CD14-positive monocyte (primary cell): Measurements from ENCODE around the gene TRIM59. TPM values are rescaled to one million over a fixed set of nuclear protein-coding genes. Genes with fewer than 3 reads are reported as not detected.
A peak's percentile ranks its signal among the peaks of the same experiment; 100 is the strongest.

Experiments
- DNase-seq, 3 donors: peaks; one replicate each; pipeline ENCODE4 v3.0.0-alpha.2; 2011 to 2022
- H2AFZ ChIP-seq: 2 replicates; pipeline ENCODE4 v1.6.0; 2012; ENCODE audit warnings: mild to moderate bottlenecking, low read depth, low read length, inconsistent platforms; ENCODE audit not compliant: insufficient read depth, poor library complexity, severe bottlenecking
- H3K27ac ChIP-seq, 2 donors: 1 replicate in 1 of 2; 2 replicates in 1 of 2; pipeline ENCODE4 v1.5.1; 2012 to 2013; ENCODE audit warnings: low read length in 2 of 2, control low read depth in 1 of 2, inconsistent platforms in 1 of 2, low read depth in 1 of 2, mild to moderate bottlenecking in 1 of 2
- H3K27me3 ChIP-seq, 2 donors: one replicate each; pipeline versions ENCODE4 v1.6.0 to v1.6.1; 2011 to 2013; ENCODE audit warnings: low read length in 2 of 2; ENCODE audit not compliant: control insufficient read depth in 2 of 2, insufficient read depth in 2 of 2
- H3K36me3 ChIP-seq, 2 donors: replicated peaks in 1 of 2; 1 replicate in 1 of 2; 2 replicates in 1 of 2; pipeline versions ENCODE4 v1.5.1 to v1.6.1; 2012 to 2013; ENCODE audit warnings: low read length in 2 of 2, control low read depth in 1 of 2, inconsistent platforms in 1 of 2, mild to moderate bottlenecking in 1 of 2; ENCODE audit not compliant: insufficient read depth in 2 of 2, control insufficient read depth in 1 of 2
- H3K4me1 ChIP-seq, 2 donors: 1 replicate in 1 of 2; 2 replicates in 1 of 2; pipeline versions ENCODE4 v1.5.1 to v1.6.1; 2012 to 2013; ENCODE audit warnings: low read length in 2 of 2, control low read depth in 1 of 2, inconsistent platforms in 1 of 2, mild to moderate bottlenecking in 1 of 2, moderate library complexity in 1 of 2; ENCODE audit not compliant: insufficient read depth in 2 of 2, control insufficient read depth in 1 of 2
- H3K4me2 ChIP-seq: replicated peaks from 2 replicates; pipeline ENCODE3; 2012; ENCODE audit warnings: low read length, moderate library complexity, mild to moderate bottlenecking; ENCODE audit not compliant: poor library complexity, severe bottlenecking; ENCODE audit errors: extremely low read depth
- H3K4me3 ChIP-seq, 3 experiments: fragments of 200-600 bp in 1 of 3; sonication (generic) in 1 of 3; replicated peaks in 1 of 3; 1 replicate in 2 of 3; 2 replicates in 1 of 3; pipeline ENCODE4 v1.5.1; 2011 to 2013; ENCODE audit warnings: low read length in 3 of 3, mild to moderate bottlenecking in 3 of 3, control low read depth in 2 of 3, low read depth in 2 of 3, inconsistent platforms in 1 of 3, moderate library complexity in 1 of 3
- H3K79me2 ChIP-seq: 2 replicates; pipeline ENCODE4 v1.6.0; 2012; ENCODE audit warnings: mild to moderate bottlenecking, control low read depth, inconsistent platforms, low read length, moderate library complexity; ENCODE audit not compliant: insufficient read depth
- H3K9ac ChIP-seq: 2 replicates; pipeline ENCODE4 v1.6.0; 2017; ENCODE audit warnings: low read length, mild to moderate bottlenecking; ENCODE audit not compliant: insufficient read depth, poor library complexity, severe bottlenecking
- H3K9me3 ChIP-seq, 2 donors: replicated peaks in 1 of 2; 1 replicate in 1 of 2; 2 replicates in 1 of 2; pipeline versions ENCODE4 v1.5.1 to v1.6.1; 2012 to 2013; ENCODE audit warnings: low read length in 2 of 2, control low read depth in 1 of 2; ENCODE audit not compliant: control insufficient read depth in 1 of 2, insufficient read depth in 1 of 2
- H4K20me1 ChIP-seq: 2 replicates; pipeline ENCODE4 v1.6.0; 2012; ENCODE audit warnings: mild to moderate bottlenecking, low read length, control low read depth, moderate library complexity; ENCODE audit not compliant: insufficient read depth
- H3K27ac Mint-ChIP-seq, 7 donors: one replicate each; pipeline ENCODE4 v1.8.0; 2020; ENCODE audit warnings: mild to moderate bottlenecking in 7 of 7, mixed read lengths in 7 of 7, moderate library complexity in 6 of 7, inconsistent platforms in 2 of 7
- H3K27me3 Mint-ChIP-seq, 3 donors: one replicate each; pipeline ENCODE4 v1.8.0; 2021 to 2022; ENCODE audit warnings: low read depth in 3 of 3, mild to moderate bottlenecking in 3 of 3, mixed read lengths in 3 of 3, moderate library complexity in 3 of 3, inconsistent platforms in 1 of 3
- H3K36me3 Mint-ChIP-seq, 2 donors: one replicate each; pipeline ENCODE4 v1.8.0; 2020; ENCODE audit warnings: mixed read lengths in 2 of 2, inconsistent platforms in 1 of 2, mild to moderate bottlenecking in 1 of 2
- H3K4me1 Mint-ChIP-seq: one replicate; pipeline ENCODE4 v1.8.0; 2020; ENCODE audit warnings: mild to moderate bottlenecking, mixed read lengths
- H3K4me3 Mint-ChIP-seq, 2 donors: one replicate each; pipeline ENCODE4 v1.8.0; 2020; ENCODE audit warnings: mild to moderate bottlenecking in 2 of 2, mixed read lengths in 2 of 2, moderate library complexity in 1 of 2
- H3K9me3 Mint-ChIP-seq, 7 donors: one replicate each; pipeline ENCODE4 v1.8.0; 2020 to 2022; ENCODE audit warnings: mixed read lengths in 7 of 7, mild to moderate bottlenecking in 6 of 7, moderate library complexity in 6 of 7, inconsistent platforms in 2 of 7
- WGBS: methylation state at CpG from one replicate; pipeline ENCODE4 v1.1.5; 2013; ENCODE audit warnings: missing lambda C conversion rate; ENCODE audit not compliant: insufficient coverage; 5-methylcytosine and 5-hydroxymethylcytosine counted together
- intact Hi-C, 2 donors: fragments of 100-400 bp; cut with micrococcal nuclease; formaldehyde crosslinking; loops; one replicate each; pipeline versions ENCODE4 v1.15.0 to v1.15.1; 2023
- polyA plus RNA-seq, 3 donors: library from polyadenylated mRNA; depleted of rRNA in 1 of 3; unstranded in 2 of 3; stranded (reverse) in 1 of 3; fragments of 300-500 nt in 2 of 3; fragments of >200 nt in 1 of 3; fragmentation: Illumina TruSeq in 2 of 3; gene quantifications; 1 replicate in 2 of 3; 2 replicates in 1 of 3; pipeline ENCODE4 v1.2.3, GENCODE V29; 2012 to 2021
- TF ChIP-seq, protein P1 (sequence below): fragments of 200-600 bp; IDR thresholded peaks from one replicate; pipeline ENCODE4 v1.8.0; 2022; ENCODE audit warnings: antibody characterized with exemption, mild to moderate bottlenecking

The TRIM59 gene
- polyA plus RNA-seq, 3 donors, result 2.5 to 4.2 (median 4.2) TPM

DNA sequence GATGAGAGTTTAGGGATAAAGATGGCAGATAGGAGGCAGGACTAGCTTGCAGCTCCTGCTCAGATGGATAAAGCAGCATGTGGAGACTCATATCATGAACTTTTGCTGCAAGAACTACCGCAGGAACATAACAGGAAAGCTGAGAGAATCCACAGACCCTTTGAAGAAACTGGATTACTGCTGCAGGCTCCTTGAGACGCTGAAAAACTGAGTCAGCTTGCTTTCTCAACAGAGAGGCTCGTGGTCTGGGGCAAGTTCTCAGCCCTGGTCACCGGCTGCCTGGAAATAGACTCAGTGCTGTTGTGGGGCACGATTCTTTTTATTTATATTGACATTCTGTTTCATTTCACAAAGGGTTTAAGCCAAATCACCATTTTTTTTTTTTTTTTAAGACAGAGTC, 28.8 kb upstream of the TRIM59 start:
- Mint-ChIP-seq H3K36me3 (no peaks in the 10 kb centered on the region), H3K27ac (peak overlapping the region in 1 of 7 donors; percentile 17), H3K4me3 (no peak overlapping the region), H3K4me1 (peaks cover 24% of the 10 kb centered on the region), H3K27me3 (peaks cover 0 to 1% (median 0%) of the 10 kb centered on the region in 3 donors), H3K9me3 (peaks cover 0 to 2% (median 0%) of the 10 kb centered on the region in 7 donors)
- Histone ChIP-seq H3K4me2 (no peak overlapping the region), H3K9me3 (no peaks in the 10 kb centered on the region), H4K20me1 (no peaks in the 10 kb centered on the region), H3K27ac (no peak overlapping the region), H2AFZ (no peak overlapping the region), H3K27me3 (no peaks in the 10 kb centered on the region), H3K36me3 (no peaks in the 10 kb centered on the region), H3K79me2 (no peaks in the 10 kb centered on the region), H3K9ac (no peak overlapping the region), H3K4me1 (peaks cover 6 to 10% of the 10 kb centered on the region in 2 donors), H3K4me3 (no peak overlapping the region)
- WGBS, result 41% methylated on average over 4 of the region's 5 CpGs
- intact Hi-C loops, result no loop called here
- DNase-seq, result no peak
- TF ChIP-seq, protein P1, sequence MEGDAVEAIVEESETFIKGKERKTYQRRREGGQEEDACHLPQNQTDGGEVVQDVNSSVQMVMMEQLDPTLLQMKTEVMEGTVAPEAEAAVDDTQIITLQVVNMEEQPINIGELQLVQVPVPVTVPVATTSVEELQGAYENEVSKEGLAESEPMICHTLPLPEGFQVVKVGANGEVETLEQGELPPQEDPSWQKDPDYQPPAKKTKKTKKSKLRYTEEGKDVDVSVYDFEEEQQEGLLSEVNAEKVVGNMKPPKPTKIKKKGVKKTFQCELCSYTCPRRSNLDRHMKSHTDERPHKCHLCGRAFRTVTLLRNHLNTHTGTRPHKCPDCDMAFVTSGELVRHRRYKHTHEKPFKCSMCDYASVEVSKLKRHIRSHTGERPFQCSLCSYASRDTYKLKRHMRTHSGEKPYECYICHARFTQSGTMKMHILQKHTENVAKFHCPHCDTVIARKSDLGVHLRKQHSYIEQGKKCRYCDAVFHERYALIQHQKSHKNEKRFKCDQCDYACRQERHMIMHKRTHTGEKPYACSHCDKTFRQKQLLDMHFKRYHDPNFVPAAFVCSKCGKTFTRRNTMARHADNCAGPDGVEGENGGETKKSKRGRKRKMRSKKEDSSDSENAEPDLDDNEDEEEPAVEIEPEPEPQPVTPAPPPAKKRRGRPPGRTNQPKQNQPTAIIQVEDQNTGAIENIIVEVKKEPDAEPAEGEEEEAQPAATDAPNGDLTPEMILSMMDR, result no peak

DNA sequence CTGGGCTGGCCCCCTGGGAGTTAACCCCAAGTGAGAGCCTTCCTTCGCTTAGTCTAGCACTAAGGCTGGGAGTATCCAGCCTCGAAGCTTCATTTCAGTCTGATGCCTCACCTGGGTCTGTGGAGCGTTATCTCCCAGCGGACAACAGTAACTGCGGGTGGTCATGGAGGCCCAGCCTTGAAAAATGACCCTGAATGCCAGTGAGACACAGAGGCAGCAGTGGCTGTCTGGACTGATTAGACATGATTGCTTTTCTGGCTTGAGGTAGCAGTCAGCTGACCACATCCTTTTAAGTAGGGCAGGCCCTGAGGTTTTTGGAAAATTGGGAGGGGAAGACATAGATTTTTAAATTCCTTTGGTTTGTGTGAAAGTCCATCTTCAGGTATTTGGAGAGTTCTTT, 28.2 kb upstream of the TRIM59 start:
- Mint-ChIP-seq H3K9me3 (peaks cover 0 to 2% (median 0%) of the 10 kb centered on the region in 7 donors), H3K27me3 (peaks cover 0 to 1% (median 0%) of the 10 kb centered on the region in 3 donors), H3K27ac (no peak overlapping the region), H3K4me1 (peaks cover 24% of the 10 kb centered on the region), H3K36me3 (no peaks in the 10 kb centered on the region), H3K4me3 (no peak overlapping the region)
- Histone ChIP-seq H3K36me3 (no peaks in the 10 kb centered on the region), H3K4me2 (no peak overlapping the region), H3K9ac (no peak overlapping the region), H3K4me3 (no peak overlapping the region), H2AFZ (no peak overlapping the region), H3K9me3 (no peaks in the 10 kb centered on the region), H3K27me3 (no peaks in the 10 kb centered on the region), H3K4me1 (peaks cover 6 to 10% of the 10 kb centered on the region in 2 donors), H3K27ac (no peak overlapping the region), H3K79me2 (no peaks in the 10 kb centered on the region), H4K20me1 (no peaks in the 10 kb centered on the region)
- TF ChIP-seq, protein P1, result no peak
- WGBS, result 98% methylated on average over 5 of the region's 5 CpGs
- no peak for DNase-seq
- intact Hi-C loops, result no loop called here
